GM04503 (cell line): ENCODE measurements around the gene TDRD1.

Experiments used
- DNase-seq: peaks from one replicate; pipeline ENCODE4 v3.0.0-alpha.2; 2012; ENCODE audit warnings: low read depth

Gene TDRD1

DNA sequence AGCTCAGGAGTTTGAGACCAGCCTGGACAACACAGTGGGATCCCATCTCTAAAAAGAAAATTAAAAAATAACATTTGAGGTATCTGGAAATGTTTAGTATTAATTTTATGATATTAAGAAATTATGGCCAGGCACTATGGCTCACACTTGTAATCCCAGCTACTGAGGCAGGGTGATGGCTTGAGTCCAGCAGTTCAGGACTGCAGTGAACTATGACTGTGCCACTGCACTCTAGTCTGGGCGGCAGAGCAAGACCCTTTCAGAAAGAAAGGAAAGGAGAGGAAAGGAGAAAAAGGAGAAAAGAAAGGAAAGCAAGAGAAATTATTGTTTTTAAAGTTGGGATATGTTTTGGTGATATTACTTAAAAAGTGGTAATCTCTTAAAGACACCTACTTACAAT is 2.6 kb upstream of the TDRD1 start:
- no peak for DNase-seq

DNA sequence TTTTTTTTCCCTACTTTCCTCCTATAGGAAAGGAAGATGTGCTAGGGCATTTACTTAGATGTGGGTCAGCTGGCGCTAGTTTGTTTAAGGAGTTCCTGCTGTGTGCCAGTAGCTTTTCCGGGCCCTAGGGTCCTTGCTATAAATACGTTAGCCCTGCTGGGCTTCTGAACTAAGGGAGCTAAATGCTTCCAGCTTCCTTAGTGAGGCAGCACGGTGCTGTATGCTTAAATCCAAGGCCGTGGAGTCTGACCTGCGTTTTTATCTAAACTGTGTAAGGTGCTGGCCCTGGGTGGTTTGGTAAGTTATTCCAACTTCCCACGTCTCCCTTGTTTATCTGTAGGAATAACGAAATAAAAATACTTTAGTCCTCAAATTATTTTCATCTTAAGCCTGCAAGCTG is 594 bp downstream of the TDRD1 start:
- no peak for DNase-seq

DNA sequence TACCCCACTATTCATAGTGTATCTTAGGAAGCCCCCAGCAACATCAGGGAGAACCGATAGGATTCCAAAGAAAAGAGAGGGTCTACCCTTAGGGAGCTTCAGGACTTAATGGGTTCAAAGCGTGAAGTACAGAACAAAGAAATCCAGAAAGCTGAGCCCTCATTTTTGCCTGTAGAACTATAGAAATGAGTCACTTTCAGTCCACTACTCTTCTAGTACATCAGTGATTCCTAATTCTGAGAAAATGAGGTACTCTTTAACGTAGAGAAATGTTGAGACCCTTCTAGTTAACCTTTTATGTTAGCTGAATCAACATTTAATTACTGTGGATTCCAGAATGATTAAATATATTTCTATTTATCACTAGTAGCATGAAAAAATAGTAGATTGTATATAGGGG is 1.8 kb downstream of the TDRD1 start:
- DNase-seq: no peak

DNA sequence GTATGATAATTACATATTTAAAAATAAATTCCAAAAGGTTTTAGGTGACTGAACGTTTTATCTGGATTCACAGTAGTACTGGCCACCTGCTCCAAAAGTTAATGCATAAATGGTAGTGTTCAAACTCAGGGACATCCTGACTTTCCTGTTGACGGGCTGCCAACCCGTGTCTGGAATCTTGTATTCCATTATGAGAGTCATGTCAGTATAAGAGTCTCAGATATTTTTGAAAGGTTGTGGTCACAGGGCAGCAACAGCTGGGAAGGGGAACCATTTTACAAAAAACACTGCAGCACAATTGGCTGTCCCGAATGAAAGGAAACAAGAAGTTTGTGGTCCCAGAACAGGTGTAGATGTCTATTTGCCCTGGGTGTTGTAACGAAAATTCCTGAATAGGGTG is 2.8 kb downstream of the TDRD1 start:
- no peak for DNase-seq

DNA sequence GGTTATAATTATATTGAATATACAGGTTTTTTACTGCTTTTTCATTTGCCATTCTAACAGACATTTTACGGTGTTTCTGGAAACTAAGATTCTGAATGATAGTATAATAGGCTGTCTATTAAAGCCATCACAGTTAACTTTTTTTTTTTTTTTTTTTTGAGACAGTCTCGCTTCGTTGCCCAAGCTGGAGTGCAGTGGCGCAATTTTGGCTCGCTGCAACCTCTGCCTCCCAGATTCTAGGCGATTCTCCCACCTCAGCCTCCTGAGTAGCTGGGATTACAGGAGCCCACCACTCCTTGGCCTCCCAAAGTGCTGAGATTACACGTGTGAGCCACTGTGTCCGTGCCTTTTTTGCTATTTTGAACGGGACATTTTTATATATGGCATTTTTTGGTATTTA is 4.4 kb downstream of the TDRD1 start:
- no peak for DNase-seq

DNA sequence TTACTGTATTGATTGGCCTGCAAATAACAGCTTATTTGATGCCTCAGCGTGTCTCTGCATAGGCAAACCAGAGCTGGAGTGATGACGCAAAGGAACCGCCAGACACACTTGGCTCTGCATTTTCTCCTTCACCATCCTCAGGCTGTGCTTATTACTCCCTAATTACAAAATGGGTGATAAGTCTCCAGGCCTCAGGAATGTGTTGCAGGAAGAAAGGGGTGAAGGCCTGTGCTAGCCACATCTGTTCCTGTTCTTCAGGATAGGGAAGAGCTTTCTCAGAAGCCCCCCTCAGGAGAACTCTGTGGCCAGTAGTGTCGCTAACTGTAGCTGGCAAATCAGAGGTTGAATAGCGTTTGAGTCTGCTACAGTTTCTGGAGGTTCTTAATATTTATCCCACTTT is 5.1 kb downstream of the TDRD1 start:
- no peak for DNase-seq

DNA sequence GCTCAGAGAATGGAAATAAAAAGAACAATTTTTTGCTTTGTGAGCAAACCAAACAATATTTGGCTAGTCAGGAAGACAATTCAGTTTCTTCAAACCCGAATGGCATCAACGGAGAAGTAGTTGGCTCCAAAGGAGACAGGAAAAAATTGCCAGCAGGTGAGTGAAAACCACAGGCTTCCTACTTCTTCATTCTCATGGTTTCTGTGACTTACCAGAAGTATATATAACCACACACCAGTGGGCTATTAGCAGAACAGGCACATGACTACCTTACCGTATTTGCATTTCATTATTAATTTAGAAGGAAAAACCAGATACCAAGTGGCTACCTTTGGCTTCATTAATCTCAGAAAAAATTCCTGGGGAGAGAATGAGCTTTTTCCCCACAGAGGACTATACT is 8.8 kb downstream of the TDRD1 start:
- no peak for DNase-seq

DNA sequence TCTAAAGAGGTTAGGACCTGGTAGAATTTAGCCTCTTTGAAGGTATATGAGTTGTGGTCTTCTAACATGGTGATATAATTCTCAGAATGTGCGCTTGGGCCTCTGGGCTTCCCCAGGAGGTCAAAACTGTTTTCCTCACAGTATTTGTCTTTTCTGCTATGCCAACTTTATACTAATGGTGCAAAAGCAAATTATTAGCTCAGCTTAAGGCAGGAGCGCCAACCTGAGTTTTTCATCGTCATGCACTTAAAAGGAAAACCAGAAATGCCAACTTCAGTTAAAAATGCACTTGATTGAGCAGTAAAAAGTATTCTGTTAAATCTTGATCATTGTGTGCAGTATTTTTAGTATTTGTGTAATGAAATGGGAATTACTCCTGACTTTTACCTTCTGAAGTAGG is 9.7 kb downstream of the TDRD1 start:
- no peak for DNase-seq

DNA sequence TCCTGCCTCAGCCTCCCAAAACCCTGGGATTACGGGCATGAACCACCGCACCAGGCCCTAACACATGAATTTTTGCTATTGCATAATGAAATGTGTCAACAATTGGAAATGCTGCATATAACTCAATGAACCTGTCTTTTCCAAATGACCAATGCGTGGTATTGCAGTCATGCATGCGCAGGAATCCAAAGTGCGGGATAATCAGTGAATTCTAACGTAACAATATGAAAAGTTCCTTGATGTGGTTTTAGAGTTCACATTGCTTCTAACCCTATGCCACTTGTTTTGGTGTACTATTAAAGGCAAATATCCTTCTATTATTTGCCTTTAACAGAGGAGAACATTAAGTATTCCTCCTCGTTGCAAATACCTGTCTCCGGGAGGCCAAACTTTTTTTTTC is 10.5 kb downstream of the TDRD1 start:
- no peak for DNase-seq

DNA sequence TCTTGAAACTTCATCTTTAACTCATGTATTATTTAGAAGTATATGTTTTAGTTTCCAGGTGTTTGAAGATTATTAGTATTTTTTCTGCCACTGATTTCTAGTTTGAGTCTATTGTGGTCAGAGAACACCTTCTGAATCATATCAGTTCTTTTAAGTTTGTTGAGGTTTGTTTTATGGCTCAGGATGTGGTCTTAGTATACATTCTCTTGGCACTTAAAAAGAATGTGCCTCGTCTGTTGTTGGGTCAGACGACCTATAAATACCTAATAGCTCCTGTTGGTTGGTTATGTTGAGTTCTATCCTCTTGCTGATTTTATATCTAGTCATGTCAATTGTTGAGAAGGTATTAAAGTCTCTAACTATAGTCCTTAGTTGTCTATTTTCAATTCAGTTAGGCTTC is 15.9 kb downstream of the TDRD1 start:
- no peak for DNase-seq

DNA sequence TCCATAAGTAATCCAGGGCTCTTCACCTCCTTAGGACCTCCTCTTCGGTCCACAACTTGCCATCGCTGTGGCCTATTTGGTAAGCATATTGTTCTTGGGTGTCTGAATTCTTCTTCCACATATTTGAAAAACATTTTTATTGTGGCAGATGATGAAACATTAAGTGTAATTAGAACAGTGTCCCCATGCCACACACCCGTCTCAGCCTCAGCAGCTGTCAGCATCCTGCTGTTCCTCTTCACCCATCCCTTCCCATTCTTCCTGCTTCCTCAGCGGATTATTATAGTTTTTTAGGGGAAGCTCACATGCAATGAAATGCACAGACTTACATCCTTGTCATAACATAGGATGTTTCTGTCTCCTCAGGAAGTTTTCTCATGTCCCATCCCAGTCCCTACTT is 20.1 kb downstream of the TDRD1 start:
- no peak for DNase-seq

DNA sequence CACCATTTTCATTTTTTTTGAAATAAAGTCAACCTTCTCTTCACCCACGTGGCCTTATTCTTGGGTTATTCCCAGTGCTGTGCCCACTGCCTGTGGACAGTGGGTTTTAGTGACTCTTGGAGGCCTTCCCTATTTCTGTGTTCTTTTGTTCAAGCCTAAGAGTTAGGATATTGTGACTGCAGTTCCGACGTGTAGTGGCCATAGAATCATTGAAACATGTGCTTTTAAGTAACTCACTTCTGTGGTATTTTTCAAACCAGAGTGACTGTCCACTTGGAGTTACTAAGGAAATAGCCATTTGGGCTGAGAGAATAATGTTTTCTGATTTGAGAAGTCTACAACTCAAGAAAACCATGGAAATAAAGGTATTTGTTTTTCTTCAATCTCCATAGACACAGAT is 23.7 kb downstream of the TDRD1 start:
- DNase-seq: no peak

DNA sequence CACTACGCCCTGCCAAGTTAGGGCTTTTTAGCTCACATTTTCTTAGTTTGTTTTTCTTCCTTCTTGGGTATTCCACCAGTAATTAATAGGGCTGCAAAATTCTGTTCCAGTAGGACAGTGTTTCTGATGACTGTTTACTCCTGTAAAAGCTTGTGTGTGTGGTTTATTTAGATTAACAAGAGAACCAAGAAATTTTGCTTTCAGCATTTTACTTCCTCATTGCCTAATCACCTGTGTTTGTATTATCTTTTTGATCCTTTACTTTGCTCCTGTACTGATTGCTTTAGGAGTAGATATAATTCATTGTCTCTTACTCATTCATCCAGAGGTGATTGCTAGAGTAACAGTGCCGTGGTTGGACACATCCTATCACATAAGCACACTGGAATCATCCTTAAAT is 27.7 kb downstream of the TDRD1 start:
- no peak for DNase-seq

DNA sequence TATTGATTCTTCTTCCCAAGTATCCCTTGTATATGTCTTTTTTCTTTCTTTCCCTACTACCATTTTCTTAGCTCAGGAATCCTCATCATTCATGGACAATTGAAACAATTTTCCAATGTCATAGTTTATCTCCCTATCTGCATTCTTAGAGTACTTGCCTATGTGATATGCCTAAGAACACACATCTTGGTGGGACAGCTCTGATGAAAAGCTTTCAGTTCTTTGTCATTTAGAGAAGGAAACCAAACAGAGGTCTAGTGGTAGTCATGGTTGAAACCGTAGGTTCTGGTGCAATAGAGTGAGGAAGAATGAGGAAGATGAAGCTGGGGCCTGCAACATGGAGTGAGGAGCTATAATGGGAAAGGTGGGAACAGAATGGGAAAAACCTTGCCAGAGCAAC is 28.2 kb downstream of the TDRD1 start:
- DNase-seq: no peak

DNA sequence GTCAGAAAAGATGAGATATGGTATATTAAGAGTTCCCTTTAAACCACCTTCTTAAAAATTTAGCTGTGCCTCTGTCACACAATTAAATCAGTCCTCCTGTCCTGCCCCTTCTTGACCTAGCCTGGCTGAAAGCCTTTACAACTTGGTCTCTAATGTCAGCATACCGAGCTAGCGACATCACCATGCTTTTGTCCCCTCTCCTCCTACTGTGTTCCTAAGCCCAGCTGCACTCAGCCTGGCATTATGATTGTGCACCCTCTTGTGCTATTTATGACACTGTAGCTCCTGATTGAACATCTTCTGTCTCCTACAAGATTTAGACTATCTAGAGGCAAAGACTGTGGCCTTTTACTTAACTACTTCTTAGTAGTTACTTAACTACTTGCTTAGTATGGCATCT is 29.2 kb downstream of the TDRD1 start:
- DNase-seq: no peak

DNA sequence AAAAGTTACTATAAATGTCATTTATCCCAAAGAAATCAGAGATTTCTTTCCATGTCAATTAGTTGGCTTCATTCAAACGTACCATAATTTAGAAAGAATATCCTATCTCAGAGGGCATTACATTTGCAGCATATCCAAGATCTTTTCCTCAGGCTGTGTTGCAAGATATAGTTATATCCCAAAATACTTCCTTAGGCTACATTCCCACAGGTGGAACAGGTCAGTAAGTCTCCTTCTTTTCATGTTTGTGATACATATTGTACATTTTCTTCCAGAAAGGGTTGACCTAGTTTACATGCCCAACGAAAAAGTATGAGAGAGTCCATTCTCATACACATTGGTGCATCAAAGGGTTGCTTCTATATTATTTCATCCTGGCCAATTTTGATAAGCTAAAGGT is 33.0 kb downstream of the TDRD1 start:
- DNase-seq: no peak

DNA sequence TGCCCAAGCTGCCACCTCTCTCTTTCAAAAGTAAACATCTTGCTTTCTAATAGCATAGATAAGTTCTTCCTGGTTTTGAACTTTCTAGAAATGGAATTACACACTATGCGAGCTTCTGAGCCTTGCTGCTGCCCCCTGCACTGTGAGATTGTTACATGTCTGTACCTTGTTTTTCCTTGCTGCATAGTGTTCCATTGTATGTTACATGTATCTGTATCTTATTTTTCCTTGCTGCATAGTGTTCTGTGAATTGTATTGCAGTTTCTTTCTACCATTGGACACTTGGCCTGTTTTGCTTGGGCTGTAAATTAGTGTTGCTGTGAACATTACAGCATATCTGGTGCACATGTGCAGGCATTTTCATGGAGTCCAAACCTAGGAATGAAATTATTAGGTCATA is 35.9 kb downstream of the TDRD1 start:
- DNase-seq: no peak

DNA sequence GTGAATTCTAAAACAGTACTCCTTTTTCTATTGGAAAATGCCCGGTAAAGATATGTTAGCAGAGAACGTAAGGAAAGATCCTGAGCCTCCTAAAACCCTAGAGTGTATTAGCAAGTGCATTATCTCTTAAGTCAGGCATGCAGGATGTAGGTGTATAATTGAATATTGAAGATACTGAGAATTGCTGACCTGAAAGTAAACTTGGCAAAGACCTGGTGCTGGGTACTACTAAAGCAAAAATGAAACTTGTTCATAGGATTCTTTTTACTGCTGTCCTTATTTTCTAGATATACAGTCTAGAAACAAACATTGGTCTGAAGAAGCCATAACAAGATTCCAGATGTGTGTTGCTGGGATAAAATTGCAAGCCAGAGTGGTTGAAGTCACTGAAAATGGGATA is 41.1 kb downstream of the TDRD1 start:
- no peak for DNase-seq

DNA sequence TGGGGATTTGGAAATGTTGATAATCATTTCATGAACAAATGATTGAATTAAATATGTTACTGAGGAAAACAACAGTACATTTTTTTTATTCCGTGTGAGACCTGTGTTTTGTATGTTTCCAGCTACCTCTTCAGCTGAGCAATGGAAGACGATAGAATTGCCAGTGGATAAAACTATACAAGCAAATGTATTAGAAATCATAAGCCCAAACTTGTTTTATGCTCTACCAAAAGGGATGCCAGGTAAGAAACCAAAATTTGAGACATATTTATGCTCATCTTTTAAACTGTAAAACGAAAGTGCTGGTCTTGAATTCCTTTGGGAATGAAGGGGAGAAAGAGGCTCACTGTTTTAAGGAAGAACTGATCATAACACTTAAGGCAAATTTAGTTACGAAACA is 42.1 kb downstream of the TDRD1 start:
- no peak for DNase-seq

DNA sequence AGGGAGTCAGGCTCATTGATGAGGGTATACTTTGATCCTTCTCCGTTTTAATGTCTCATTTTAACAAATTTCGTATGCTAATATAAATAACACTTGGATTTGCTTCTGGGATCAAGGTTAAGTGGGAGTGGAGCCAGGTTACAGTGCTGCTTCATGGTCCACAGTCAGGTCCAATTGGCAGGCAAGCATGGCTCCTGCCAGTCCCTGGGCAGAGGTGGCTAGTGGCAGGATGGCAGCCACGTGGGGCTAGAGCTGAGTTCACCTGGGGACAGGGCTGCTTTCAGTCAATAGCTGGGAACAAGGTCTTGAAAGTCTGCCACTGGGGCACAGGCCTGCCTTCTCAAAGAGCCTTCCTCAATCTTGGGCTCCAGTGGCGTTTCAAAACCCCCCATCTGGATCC is 43.9 kb downstream of the TDRD1 start:
- DNase-seq: no peak

DNA sequence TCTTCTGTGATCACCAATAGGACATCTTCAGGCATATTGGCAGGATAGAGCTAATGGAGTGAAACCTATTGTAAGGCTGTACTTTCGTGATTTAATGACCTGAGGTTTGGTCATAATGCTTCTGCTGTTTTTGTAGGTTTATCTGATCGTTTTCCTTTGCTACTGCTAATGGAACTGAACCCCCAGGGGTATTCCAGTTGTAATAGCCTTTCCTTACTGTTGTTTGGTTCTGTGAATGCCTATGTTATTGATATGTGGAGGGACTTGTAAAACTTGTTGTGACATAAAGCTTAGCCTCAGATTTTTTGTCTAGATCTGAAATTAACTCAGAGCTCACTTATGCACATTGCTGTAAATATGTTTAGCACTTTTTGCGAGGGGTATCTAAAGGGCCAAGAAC is 49.0 kb downstream of the TDRD1 start:
- DNase-seq: no peak

DNA sequence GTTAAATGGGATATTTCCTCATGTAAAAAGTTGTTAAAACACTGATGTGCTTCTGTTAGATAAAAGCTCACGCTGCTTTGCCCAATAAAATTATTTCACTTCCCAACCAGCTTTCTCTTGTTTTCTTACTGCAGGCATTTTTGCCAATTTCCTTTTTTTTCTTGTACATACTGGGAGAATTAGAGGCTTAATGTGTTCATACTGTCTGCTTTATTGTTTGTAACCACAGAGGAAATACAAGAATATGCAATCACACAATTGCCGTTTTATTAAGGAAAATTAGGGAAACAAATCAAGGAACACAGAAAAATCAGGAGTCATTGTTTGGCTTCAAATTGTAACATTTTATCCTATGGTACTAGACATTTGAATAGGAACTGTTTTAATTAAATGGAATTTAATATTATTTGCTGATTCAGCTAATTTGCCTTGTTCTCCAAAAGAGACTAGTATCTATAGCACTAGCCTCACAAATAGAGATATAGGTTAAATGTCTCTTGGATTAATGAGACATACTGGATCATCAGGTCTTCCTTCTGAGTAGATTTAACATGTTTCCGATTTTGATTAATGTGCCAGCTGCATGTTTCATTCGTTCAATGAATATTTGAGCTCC is 53.5 kb downstream of the TDRD1 start:
- no peak for DNase-seq

DNA sequence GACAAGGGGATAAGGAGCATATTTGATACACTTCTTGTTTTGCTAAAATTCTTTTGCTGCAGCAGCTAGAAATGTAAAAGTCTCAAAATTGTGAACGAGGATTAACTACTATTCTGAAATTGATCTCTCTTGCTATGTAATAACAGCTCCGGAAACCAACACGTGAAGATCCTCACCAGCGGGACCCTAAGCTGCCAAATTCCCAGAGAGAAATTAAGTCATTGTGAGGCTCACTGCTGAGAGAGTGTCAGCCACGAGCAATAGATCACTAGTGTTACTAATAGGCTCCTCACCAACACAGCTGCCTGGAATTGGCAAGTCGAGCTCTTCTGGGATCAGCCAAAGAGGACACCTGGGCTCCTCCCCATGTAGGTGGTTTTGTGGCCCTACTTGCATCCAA is 54.3 kb downstream of the TDRD1 start:
- no peak for DNase-seq

DNA sequence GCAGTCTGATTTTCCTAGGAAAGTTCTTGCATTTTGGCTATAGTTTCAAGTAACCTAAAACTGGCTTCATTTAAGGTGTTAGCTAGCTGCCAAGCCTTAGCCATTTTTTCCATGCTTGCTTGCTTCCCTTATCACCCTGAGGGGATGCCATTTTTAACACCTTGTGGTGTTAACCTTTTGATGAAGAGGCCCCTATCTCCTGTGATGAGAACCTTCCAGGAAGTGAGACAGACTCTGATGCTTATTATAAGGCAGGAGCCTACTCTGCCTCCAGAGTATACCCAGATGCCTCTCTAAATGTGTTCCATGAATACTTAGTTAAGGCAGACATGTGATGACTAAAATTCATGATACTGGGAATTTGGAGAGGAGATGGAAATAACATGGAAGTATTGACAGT is 55.0 kb downstream of the TDRD1 start:
- DNase-seq: no peak
